MM.1S (cell line): Measurements from ENCODE around the gene CUL7.

Source experiments
- DNase-seq: peaks from one replicate; pipeline ENCODE4 v3.0.0-alpha.2; 2015
- H2AFZ ChIP-seq: fragments of 300-600 bp; sonication (generic); 2 replicates; pipeline ENCODE4 v1.6.0; 2016; ENCODE audit warnings: antibody characterized with exemption, low read length
- H3F3A ChIP-seq: fragments of 300-600 bp; sonication (generic); 2 replicates; pipeline ENCODE4 v1.6.1; 2016; ENCODE audit warnings: mild to moderate bottlenecking, antibody characterized with exemption, low read length, moderate library complexity, mixed read lengths; ENCODE audit not compliant: insufficient read depth
- H3K27ac ChIP-seq: fragments of 300-600 bp; sonication (generic); 2 replicates; pipeline ENCODE4 v1.5.1; 2016; ENCODE audit warnings: mild to moderate bottlenecking, low read length
- H3K27me3 ChIP-seq: fragments of 300-600 bp; sonication (generic); replicated peaks from 2 replicates; pipeline ENCODE4 v1.6.0; 2016; ENCODE audit warnings: low read length; ENCODE audit not compliant: insufficient read depth
- H3K36me3 ChIP-seq: fragments of 300-600 bp; sonication (generic); replicated peaks from 2 replicates; pipeline ENCODE4 v1.6.1; 2016; ENCODE audit warnings: mild to moderate bottlenecking, low read length, mixed read lengths; ENCODE audit not compliant: insufficient read depth
- H3K4me1 ChIP-seq: fragments of 300-600 bp; sonication (generic); 2 replicates; pipeline ENCODE4 v1.6.1; 2016; ENCODE audit warnings: low read length, mixed read lengths
- H3K4me2 ChIP-seq: fragments of 300-600 bp; sonication (generic); 2 replicates; pipeline ENCODE4 v1.6.0; 2016; ENCODE audit warnings: low read depth, low read length
- H3K4me3 ChIP-seq: fragments of 300-600 bp; sonication (generic); 2 replicates; pipeline ENCODE4 v1.5.1; 2016; ENCODE audit warnings: low read length, mixed read lengths
- H3K79me2 ChIP-seq: fragments of 300-600 bp; sonication (generic); 2 replicates; pipeline ENCODE4 v1.6.1; 2016; ENCODE audit warnings: mixed run types, low read length, mixed read lengths
- H3K9ac ChIP-seq: fragments of 300-600 bp; sonication (generic); 2 replicates; pipeline ENCODE4 v1.6.1; 2016; ENCODE audit warnings: low read length, mixed read lengths
- H3K9me2 ChIP-seq: fragments of 300-600 bp; sonication (generic); replicated peaks from 2 replicates; pipeline ENCODE4 v1.6.1; 2016; ENCODE audit warnings: mild to moderate bottlenecking, low read length, mixed read lengths; ENCODE audit not compliant: insufficient read depth
- H3K9me3 ChIP-seq: fragments of 300-600 bp; sonication (generic); replicated peaks from 2 replicates; pipeline ENCODE4 v1.6.1; 2016; ENCODE audit warnings: mild to moderate bottlenecking, low read length, mixed read lengths; ENCODE audit not compliant: insufficient read depth
- H4K20me1 ChIP-seq: fragments of 300-600 bp; sonication (generic); 2 replicates; pipeline ENCODE4 v1.6.1; 2016; ENCODE audit warnings: mild to moderate bottlenecking, low read length, moderate library complexity, mixed read lengths; ENCODE audit not compliant: insufficient read depth
- EZH2 ChIP-seq: fragments of 300-600 bp; sonication (generic); optimal IDR thresholded peaks from 2 replicates; pipeline ENCODE3; 2017; ENCODE audit warnings: low read depth, mild to moderate bottlenecking, antibody characterized with exemption, low read length, mixed read lengths
- EZH2phosphoT487 ChIP-seq: fragments of 300-600 bp; sonication (generic); IDR thresholded peaks from 2 replicates; pipeline ENCODE4 v1.6.1; 2018; ENCODE audit warnings: antibody characterized with exemption, low read length
- TF ChIP-seq, protein P1 (sequence below): fragments of 300-600 bp; sonication (generic); IDR thresholded peaks from 2 replicates; pipeline ENCODE4 v1.5.1; 2016; ENCODE audit warnings: antibody characterized with exemption, low read length, mixed read lengths

CUL7 gene

GRCh38 chr6:43019152-43019551 lies 34.5 kb downstream of the CUL7 start:
- H3K36me3 ChIP-seq, result no peaks in the 10 kb centered on the region; the same call in 1 of the 2 replicates
- H3K9me3 ChIP-seq, result no peaks in the 10 kb centered on the region
- no peak overlapping the region for H3K9ac ChIP-seq
- H3K4me2 ChIP-seq, result no peak overlapping the region
- peaks cover 3% of the 10 kb centered on the region; the same call in 1 of the 2 replicates for H3F3A ChIP-seq
- TF ChIP-seq EZH2 (no peak), EZH2phosphoT487 (no peak)
- TF ChIP-seq, protein P1, sequence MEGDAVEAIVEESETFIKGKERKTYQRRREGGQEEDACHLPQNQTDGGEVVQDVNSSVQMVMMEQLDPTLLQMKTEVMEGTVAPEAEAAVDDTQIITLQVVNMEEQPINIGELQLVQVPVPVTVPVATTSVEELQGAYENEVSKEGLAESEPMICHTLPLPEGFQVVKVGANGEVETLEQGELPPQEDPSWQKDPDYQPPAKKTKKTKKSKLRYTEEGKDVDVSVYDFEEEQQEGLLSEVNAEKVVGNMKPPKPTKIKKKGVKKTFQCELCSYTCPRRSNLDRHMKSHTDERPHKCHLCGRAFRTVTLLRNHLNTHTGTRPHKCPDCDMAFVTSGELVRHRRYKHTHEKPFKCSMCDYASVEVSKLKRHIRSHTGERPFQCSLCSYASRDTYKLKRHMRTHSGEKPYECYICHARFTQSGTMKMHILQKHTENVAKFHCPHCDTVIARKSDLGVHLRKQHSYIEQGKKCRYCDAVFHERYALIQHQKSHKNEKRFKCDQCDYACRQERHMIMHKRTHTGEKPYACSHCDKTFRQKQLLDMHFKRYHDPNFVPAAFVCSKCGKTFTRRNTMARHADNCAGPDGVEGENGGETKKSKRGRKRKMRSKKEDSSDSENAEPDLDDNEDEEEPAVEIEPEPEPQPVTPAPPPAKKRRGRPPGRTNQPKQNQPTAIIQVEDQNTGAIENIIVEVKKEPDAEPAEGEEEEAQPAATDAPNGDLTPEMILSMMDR, result no peak
- no peaks in the 10 kb centered on the region for H3K27me3 ChIP-seq
- no peak overlapping the region for H3K27ac ChIP-seq
- DNase-seq, result no peak
- peaks cover 7% of the 10 kb centered on the region; the same call in 1 of the 2 replicates for H3K4me1 ChIP-seq
- peaks cover 69% of the 10 kb centered on the region for H3K79me2 ChIP-seq
- H2AFZ ChIP-seq, result no peak overlapping the region
- no peak overlapping the region for H3K4me3 ChIP-seq
- H4K20me1 ChIP-seq, result no peaks in the 10 kb centered on the region
- H3K9me2 ChIP-seq, result no peaks in the 10 kb centered on the region

DNA sequence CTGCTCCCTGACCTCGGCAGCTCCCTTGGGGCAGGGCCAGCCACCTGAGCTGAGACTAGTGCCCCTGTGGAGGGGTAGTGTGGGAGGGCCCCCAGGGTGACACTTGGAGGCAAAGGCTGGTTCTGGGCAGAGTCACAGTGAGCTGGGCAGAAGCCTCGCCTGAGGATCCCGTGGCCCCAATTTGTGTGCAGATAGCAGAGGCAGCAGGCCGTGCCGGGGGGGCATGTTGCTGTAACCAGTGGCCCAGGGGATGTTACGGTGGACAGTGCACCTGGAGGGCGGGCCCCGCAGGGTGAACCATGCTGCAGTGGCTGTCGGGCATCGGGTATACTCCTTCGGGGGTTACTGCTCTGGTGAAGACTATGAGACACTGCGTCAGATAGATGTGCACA lies 36.7 kb downstream of the CUL7 start:
- peaks cover 16% of the 10 kb centered on the region; the same call in 1 of the 2 replicates for H3K4me1 ChIP-seq
- H3K4me3 ChIP-seq, result no peak overlapping the region
- no peaks in the 10 kb centered on the region; the same call in 1 of the 2 replicates for H3K36me3 ChIP-seq
- TF ChIP-seq, protein P1, result no peak
- TF ChIP-seq EZH2phosphoT487 (no peak), EZH2 (no peak)
- H3K9ac ChIP-seq, result no peak overlapping the region
- peaks cover 3% of the 10 kb centered on the region; the same call in 1 of the 2 replicates for H3F3A ChIP-seq
- H3K27me3 ChIP-seq, result no peaks in the 10 kb centered on the region
- DNase-seq, result no peak
- H3K79me2 ChIP-seq, result peaks cover 66% of the 10 kb centered on the region
- no peak overlapping the region for H3K27ac ChIP-seq
- H3K9me2 ChIP-seq, result no peaks in the 10 kb centered on the region
- H4K20me1 ChIP-seq, result no peaks in the 10 kb centered on the region
- H3K4me2 ChIP-seq, result no peak overlapping the region
- H3K9me3 ChIP-seq, result no peaks in the 10 kb centered on the region
- no peak overlapping the region for H2AFZ ChIP-seq

DNA sequence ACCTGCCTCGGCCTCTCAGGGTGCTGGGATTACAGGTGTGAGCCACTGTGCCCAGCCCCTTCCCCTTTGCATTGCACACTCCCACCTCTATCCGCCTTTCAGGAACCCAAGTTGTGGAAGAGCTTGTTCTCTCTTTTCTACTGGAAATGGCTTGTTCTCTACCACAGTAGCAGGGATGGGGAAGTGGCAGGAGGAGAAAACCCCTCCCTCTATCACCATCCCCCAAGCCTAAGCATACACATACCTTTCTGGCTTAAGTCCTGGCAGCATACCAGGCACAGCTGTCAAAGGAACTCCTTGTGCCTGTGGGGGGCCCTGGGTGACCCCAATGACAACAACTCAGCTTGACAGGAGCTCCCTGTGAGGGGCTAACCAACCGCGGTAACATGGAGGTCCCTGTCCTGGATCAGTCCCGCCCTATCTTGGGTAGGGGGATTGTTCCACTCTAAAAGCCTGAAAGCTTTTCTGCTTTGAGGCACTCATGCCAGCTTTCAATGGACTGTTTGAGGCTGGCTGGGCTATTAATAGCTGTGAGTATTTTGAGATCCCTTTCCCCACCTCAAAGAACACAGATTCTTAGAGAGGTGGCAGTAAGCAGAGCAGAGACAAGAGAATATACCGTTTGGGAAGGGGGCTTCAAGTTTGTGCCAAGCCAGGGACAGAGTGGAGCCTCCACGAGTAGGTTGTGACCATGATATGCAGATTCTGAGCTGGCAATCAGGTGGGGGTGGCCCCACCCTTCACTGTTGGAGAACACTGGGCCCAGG lies 37.3 kb downstream of the CUL7 start:
- Histone ChIP-seq H3F3A (no peaks in the 10 kb centered on the region), H3K27ac (no peak overlapping the region), H3K9me2 (no peaks in the 10 kb centered on the region), H4K20me1 (no peaks in the 10 kb centered on the region), H3K36me3 (no peaks in the 10 kb centered on the region; the same call in 1 of the 2 replicates), H3K9ac (no peak overlapping the region), H2AFZ (no peak overlapping the region), H3K4me1 (peaks cover 16% of the 10 kb centered on the region; the same call in 1 of the 2 replicates), H3K27me3 (no peaks in the 10 kb centered on the region), H3K79me2 (peaks cover 66% of the 10 kb centered on the region), H3K9me3 (no peaks in the 10 kb centered on the region), H3K4me2 (no peak overlapping the region), H3K4me3 (no peak overlapping the region)
- TF ChIP-seq EZH2 (no peak), EZH2phosphoT487 (no peak)
- TF ChIP-seq, protein P1, result no peak
- DNase-seq, result no peak
